Epithelial cell of proximal tubule (primary cell): ENCODE measurements around the gene GALNT18. TPM values are rescaled to one million over a fixed set of nuclear protein-coding genes. Genes with fewer than 3 reads are reported as not detected.

Experiments
- DNase-seq: peaks from one replicate; pipeline ENCODE4 v3.0.0-alpha.2; 2011; ENCODE audit warnings: low read depth
- H3K4me3 ChIP-seq: 2 replicates; pipeline ENCODE4 v1.5.1; 2011; ENCODE audit warnings: low read depth, mild to moderate bottlenecking, low read length
- total RNA-seq: library from RNA; depleted of rRNA; stranded (reverse); fragments of >200 nt; gene quantifications from 2 replicates; pipeline ENCODE4 v1.2.3, GENCODE V29; 2015
- TF ChIP-seq, protein P1 (sequence below): conservative IDR thresholded peaks from 2 replicates; pipeline ENCODE4 v1.5.1; 2012; ENCODE audit warnings: low read depth, mild to moderate bottlenecking, low read length

Gene GALNT18
- total RNA-seq, 1 donor from 2014 or later = 7.8 TPM

- TF ChIP-seq, protein P1, sequence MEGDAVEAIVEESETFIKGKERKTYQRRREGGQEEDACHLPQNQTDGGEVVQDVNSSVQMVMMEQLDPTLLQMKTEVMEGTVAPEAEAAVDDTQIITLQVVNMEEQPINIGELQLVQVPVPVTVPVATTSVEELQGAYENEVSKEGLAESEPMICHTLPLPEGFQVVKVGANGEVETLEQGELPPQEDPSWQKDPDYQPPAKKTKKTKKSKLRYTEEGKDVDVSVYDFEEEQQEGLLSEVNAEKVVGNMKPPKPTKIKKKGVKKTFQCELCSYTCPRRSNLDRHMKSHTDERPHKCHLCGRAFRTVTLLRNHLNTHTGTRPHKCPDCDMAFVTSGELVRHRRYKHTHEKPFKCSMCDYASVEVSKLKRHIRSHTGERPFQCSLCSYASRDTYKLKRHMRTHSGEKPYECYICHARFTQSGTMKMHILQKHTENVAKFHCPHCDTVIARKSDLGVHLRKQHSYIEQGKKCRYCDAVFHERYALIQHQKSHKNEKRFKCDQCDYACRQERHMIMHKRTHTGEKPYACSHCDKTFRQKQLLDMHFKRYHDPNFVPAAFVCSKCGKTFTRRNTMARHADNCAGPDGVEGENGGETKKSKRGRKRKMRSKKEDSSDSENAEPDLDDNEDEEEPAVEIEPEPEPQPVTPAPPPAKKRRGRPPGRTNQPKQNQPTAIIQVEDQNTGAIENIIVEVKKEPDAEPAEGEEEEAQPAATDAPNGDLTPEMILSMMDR = no peak
- no peak overlapping the region for H3K4me3 ChIP-seq
- no peak for DNase-seq
Observed at GRCh38 chr11:11579012-11579988, 42.5 kb downstream of the GALNT18 start.

DNA sequence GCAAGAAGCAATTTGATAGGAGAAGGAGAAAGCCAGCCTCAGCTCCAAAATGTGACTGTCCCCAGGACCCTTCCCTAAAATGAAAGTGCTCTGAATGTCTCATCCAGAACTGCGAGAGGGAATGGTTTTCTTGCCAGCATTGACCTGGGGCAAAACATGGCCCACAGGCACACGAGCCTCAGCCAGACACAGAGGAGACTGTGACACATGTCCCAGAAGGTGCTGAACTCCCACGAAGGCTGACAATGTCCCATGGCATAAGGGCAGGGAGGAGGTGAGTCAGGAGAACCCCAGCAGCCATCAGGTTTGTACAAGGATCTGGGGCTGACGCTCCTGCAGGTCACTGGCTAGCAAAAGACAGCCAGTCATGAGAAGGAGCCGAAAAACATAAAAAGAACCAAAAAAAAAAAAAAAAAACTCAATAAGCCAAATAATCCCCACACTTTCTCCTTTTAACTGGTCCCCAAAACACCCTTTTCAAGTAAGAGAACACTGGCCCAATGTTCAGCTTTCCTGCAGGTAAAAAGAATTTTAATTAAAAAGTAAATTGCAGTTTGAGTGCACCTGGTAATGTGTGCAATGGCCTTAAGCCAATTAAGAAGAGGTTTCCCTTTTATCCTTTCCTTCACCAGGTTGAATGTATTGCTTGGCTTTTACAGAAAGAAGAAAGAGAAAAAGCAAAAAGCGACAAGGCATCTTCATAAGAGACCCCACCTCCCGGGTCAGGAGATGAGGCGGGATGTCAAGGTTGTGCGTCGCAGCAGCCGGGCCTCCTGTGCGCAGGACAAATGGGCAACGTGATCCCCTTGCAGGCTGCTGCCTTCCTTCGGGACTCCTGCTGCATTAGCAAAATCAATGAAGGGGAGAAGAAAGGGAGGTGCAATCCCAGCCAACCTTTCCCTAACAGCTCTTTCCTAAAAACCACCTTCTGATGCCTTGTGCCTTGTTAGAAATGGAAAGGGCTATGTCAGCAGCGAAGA, 43.6 kb downstream of the GALNT18 start:
- H3K4me3 ChIP-seq = no peak overlapping the region
- TF ChIP-seq, protein P1 = no peak
- DNase-seq = no peak

GRCh38 chr11:11577251-11577855, 44.5 kb downstream of the GALNT18 start:
- DNase-seq = no peak
- TF ChIP-seq, protein P1 = no peak

GRCh38 chr11:11574373-11575287, 47.2 kb downstream of the GALNT18 start:
- no peak for DNase-seq
- no peak overlapping the region for H3K4me3 ChIP-seq
- TF ChIP-seq, protein P1 = no peak

More at GRCh38 chr11:11577251-11577855, 44.5 kb downstream of the GALNT18 start:
- no peak overlapping the region for H3K4me3 ChIP-seq

GRCh38 chr11:11572386-11572785, 49.4 kb downstream of the GALNT18 start:
- TF ChIP-seq, protein P1 = no peak
- no peak overlapping the region for H3K4me3 ChIP-seq
- no peak for DNase-seq
